Subcutaneous adipose tissue (tissue), 4 donors: Measurements from ENCODE around the gene OR8B12. TPM values are rescaled to one million over a fixed set of nuclear protein-coding genes. Genes with fewer than 3 reads are reported as not detected.

Experiments
- small RNA-seq: library from RNA; depleted of rRNA; stranded (forward); fragments of <200 nt; gene quantifications from one replicate; pipeline ENCODE3, GENCODE V24; 2016
- total RNA-seq, 4 donors: library from RNA; depleted of rRNA; stranded (reverse); fragments of >200 nt; gene quantifications; one replicate each; pipeline ENCODE4 v1.1.0, GENCODE V29; 2016
- TF ChIP-seq, protein P1 (sequence below): fragments of 450-650 bp; IDR thresholded peaks from one replicate; pipeline ENCODE4 v1.5.1; 2016; ENCODE audit warnings: low read depth, mild to moderate bottlenecking, control low read depth, antibody characterized with exemption, moderate library complexity

OR8B12 gene
- total RNA-seq, 4 donors from 2014 or later = not detected

DNA sequence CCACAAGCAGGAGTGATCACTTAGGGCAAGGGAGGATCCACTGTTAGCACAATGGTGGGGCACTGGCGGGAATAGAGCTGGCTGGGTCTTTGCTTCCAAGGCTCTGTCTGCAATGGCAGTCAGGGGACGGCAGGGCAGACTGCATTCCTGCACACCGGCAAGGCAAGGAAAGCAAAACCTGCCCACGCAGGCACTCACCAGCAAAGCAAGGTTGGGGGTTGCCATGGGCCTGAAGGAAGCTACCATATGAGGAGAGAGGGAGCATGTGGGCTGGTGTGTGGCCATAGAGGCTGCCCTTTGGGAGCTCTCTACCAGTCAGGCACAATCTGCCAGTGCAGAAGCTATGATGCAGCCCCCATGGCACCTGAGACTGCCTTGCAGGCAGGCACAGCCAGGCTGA, 33.2 kb downstream of the OR8B12 start:
- TF ChIP-seq, protein P1, sequence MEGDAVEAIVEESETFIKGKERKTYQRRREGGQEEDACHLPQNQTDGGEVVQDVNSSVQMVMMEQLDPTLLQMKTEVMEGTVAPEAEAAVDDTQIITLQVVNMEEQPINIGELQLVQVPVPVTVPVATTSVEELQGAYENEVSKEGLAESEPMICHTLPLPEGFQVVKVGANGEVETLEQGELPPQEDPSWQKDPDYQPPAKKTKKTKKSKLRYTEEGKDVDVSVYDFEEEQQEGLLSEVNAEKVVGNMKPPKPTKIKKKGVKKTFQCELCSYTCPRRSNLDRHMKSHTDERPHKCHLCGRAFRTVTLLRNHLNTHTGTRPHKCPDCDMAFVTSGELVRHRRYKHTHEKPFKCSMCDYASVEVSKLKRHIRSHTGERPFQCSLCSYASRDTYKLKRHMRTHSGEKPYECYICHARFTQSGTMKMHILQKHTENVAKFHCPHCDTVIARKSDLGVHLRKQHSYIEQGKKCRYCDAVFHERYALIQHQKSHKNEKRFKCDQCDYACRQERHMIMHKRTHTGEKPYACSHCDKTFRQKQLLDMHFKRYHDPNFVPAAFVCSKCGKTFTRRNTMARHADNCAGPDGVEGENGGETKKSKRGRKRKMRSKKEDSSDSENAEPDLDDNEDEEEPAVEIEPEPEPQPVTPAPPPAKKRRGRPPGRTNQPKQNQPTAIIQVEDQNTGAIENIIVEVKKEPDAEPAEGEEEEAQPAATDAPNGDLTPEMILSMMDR = no peak

DNA sequence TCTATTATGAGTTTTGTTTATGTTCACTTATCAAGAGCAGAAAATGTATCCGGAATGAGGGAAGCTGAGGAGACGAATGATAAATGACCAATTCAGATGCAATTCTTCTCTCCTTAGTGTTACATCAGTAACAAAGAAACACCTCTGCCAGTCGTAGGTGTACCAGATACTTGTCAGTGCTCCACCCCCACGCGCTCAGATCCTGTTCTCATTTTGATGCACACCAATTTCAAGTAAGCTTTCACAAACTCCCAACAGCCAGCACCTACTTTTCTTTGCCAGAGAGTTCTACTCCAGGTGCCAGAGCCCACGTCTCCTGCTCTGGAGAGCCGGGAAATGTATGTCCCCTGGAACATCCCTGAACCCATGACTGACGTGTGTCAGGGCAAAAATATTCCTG, 43.7 kb downstream of the OR8B12 start:
- TF ChIP-seq, protein P1 = no peak

DNA sequence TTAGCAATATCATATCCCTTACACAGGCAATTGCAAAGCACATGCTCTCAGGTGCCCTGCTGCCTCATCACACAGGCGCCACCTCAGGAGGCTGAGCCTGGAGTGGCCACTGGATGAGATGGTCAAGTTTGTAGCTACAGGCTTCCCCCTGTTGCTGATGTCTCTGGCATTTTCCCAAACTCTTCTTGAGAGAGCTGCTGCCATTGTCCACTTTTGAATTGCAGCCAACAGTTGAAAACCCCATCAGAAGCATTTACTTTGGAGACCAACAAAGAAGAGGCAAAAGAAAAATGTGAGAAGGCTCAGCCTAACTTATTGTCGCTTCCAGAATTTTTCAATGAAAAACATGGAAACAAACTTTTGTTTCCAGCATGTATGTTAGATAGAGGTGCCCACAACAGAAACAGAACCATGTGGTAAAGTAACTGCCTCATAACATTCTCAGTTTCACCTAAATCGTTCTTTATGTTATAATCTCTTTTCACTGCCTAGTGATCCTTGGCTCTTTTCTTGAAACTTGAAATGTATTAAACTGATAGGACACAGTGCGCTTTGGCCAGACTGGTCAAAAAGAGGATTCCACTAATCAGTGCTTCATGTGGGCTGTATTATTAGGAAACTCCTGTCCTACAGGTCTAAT, 50.3 kb downstream of the OR8B12 start:
- TF ChIP-seq, protein P1 = no peak

Small RNAs within 50 kb of the gene (small RNA-seq; reads per million reads assigned to genes)
- not detected for gene OR8A3P

Other genes starting within 250 kb of the OR8B12 start
- not detected for gene OR8D1, start 229.7 kb downstream of the OR8B12 start, total RNA-seq
- gene OR8D2, start 223.5 kb downstream of the OR8B12 start, total RNA-seq = not detected
- gene OR8B2, start 159.2 kb downstream of the OR8B12 start, total RNA-seq = not detected
- not detected for gene OR8B3, start 144.6 kb downstream of the OR8B12 start, total RNA-seq
- gene OR8B4, start 118.8 kb downstream of the OR8B12 start, total RNA-seq = not detected
- gene OR8B8, start 98.0 kb downstream of the OR8B12 start, total RNA-seq = not detected
- gene OR8A1, start 26.3 kb upstream of the OR8B12 start, total RNA-seq = not detected
- gene PANX3, start 67.8 kb upstream of the OR8B12 start, total RNA-seq = not detected
- gene TBRG1, start 79.2 kb upstream of the OR8B12 start, total RNA-seq = 10 to 100 TPM; 34.5 to 40.5 (median 37.6) TPM
- gene SIAE, start 130.1 kb upstream of the OR8B12 start, total RNA-seq = 10 to 100 TPM in 3 of 4 donors, 1 to 10 TPM in 1; 8.5 to 17.1 (median 12.8) TPM
- gene SPA17, start 130.2 kb upstream of the OR8B12 start, total RNA-seq = 1 to 10 TPM in 3 of 4 donors, under 1 TPM in 1; 0.94 to 5.3 (median 1.5) TPM
- gene NRGN, start 196.3 kb upstream of the OR8B12 start, total RNA-seq = 1 to 10 TPM in 3 of 4 donors, not detected in 1; 1.3 to 2.0 (median 2.0) TPM
- not detected for gene VSIG2, start 208.6 kb upstream of the OR8B12 start, total RNA-seq
- gene ESAM, start 218.6 kb upstream of the OR8B12 start, total RNA-seq = 10 to 100 TPM; 15.0 to 82.7 (median 38.6) TPM